NAMALWA (cell line): ENCODE results near the gene THAP12.
A peak's percentile ranks its signal among the peaks of the same experiment; 100 is the strongest.
"Not testable (repeated sequence)": the region's sequence is repeated elsewhere in the genome, so short reads cannot be mapped to it uniquely, and the experiment has no call there.

Experiments used
- DNase-seq: peaks from one replicate; pipeline ENCODE4 v3.0.0-alpha.2; 2015; ENCODE audit warnings: low spot score

The THAP12 gene

GRCh38 chr11:76323804-76324203 is 57.1 kb downstream of the THAP12 start:
- DNase-seq: no peak

- DNase-seq: not testable (repeated sequence)
Measured at GRCh38 chr11:76323375-76323774, 57.6 kb downstream of the THAP12 start.

GRCh38 chr11:76322942-76323341 is 58.0 kb downstream of the THAP12 start:
- DNase-seq: no peak

GRCh38 chr11:76322540-76322939 is 58.4 kb downstream of the THAP12 start:
- DNase-seq: no peak

- no peak for DNase-seq
Measured at GRCh38 chr11:76321820-76322524, 59.0 kb downstream of the THAP12 start.

GRCh38 chr11:76321340-76321739 is 59.6 kb downstream of the THAP12 start:
- DNase-seq: no peak

GRCh38 chr11:76320929-76321328 is 60.0 kb downstream of the THAP12 start:
- no peak for DNase-seq

GRCh38 chr11:76319798-76320197 is 61.1 kb downstream of the THAP12 start:
- DNase-seq: not testable (repeated sequence)

- peak; percentile 82 for DNase-seq
Measured at GRCh38 chr11:76318744-76319384, 62.1 kb downstream of the THAP12 start.

- no peak for DNase-seq
Measured at GRCh38 chr11:76317296-76317695, 63.6 kb downstream of the THAP12 start.

- DNase-seq: peak; percentile 25
Measured at GRCh38 chr11:76316726-76317125, 64.2 kb downstream of the THAP12 start.

GRCh38 chr11:76315182-76315853 is 65.6 kb downstream of the THAP12 start:
- no peak for DNase-seq

GRCh38 chr11:76314741-76315090 is 66.2 kb downstream of the THAP12 start:
- DNase-seq: no peak

GRCh38 chr11:76313913-76314740 is 66.8 kb downstream of the THAP12 start:
- no peak for DNase-seq

GRCh38 chr11:76313271-76313670 is 67.7 kb downstream of the THAP12 start:
- no peak for DNase-seq

GRCh38 chr11:76310832-76311595 is 69.9 kb downstream of the THAP12 start:
- no peak for DNase-seq

- DNase-seq: no peak
Measured at GRCh38 chr11:76307978-76308747, 72.8 kb downstream of the THAP12 start.

- DNase-seq: no peak
Measured at GRCh38 chr11:76307396-76307795, 73.5 kb downstream of the THAP12 start.

- no peak for DNase-seq
Measured at GRCh38 chr11:76303399-76303798, 77.5 kb downstream of the THAP12 start.

GRCh38 chr11:76302996-76303395 is 77.9 kb downstream of the THAP12 start:
- DNase-seq: no peak
